ENCODE results near the gene LMO7.

GRCh38 chr13:75669706-75670105 lies 33.6 kb downstream of the LMO7 start:
- TF ChIP-seq CTCF (IDR thresholded peaks at IDR 0.05; ENCODE audit: low read depth, low read length, missing input control) (no peak), JUND (IDR thresholded peaks at IDR 0.05) (no peak), REST (IDR thresholded peaks at IDR 0.05) (no peak), RXRA (IDR thresholded peaks at IDR 0.05) (no peak), ATF3 (IDR thresholded peaks at IDR 0.05) (no peak), TAF1 (conservative IDR thresholded peaks at IDR 0.05) (no peak), GABPA (IDR thresholded peaks at IDR 0.05 in 1 of 2, conservative IDR thresholded peaks at IDR 0.05 in 1 of 2) (no peak), SP1 (IDR thresholded peaks at IDR 0.05) (no peak), YY1 (IDR thresholded peaks at IDR 0.05) (no peak)
